ENCODE results near the gene DCLK1.

DNA sequence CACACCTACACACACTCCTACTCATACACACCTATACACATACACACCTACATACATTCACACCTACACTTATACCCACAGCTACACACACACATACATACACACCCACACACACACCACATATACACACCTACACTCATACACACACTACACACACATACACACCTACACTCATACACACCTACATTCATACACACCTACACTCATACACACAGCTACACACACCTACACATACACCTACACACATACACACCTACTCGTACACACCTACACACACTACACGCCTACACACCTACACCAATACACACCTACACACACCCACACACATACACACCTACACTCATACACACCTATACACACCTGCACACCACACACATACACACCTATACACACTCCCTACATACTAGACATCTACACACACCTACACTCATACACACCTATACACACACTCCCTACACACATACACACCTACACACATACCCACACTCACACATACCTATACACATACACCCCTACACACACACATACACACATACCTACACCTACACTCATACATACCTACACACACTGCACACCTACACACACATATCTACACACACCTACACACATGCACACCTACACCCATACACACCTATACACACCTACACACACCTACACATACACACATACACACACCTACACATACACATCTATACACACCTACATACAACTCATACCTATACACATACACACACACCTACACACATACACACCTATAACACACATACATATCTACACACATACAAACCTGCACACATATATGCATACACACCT is 369.5 kb downstream of the DCLK1 start:
- TF ChIP-seq, protein P1, sequence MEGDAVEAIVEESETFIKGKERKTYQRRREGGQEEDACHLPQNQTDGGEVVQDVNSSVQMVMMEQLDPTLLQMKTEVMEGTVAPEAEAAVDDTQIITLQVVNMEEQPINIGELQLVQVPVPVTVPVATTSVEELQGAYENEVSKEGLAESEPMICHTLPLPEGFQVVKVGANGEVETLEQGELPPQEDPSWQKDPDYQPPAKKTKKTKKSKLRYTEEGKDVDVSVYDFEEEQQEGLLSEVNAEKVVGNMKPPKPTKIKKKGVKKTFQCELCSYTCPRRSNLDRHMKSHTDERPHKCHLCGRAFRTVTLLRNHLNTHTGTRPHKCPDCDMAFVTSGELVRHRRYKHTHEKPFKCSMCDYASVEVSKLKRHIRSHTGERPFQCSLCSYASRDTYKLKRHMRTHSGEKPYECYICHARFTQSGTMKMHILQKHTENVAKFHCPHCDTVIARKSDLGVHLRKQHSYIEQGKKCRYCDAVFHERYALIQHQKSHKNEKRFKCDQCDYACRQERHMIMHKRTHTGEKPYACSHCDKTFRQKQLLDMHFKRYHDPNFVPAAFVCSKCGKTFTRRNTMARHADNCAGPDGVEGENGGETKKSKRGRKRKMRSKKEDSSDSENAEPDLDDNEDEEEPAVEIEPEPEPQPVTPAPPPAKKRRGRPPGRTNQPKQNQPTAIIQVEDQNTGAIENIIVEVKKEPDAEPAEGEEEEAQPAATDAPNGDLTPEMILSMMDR (IDR thresholded peaks at IDR 0.05), result no peak
- TF ChIP-seq POLR2A (IDR thresholded peaks at IDR 0.05), result no peak

Data from vagina (tissue), 2 donors.